HepG2 (cell line): ENCODE data around the gene LLGL2. TPM values are rescaled to one million over a fixed set of nuclear protein-coding genes. Genes with fewer than 3 reads are reported as not detected.

Experiments used
- CBFB ChIP-seq: sonication (generic); formaldehyde crosslinking; IDR thresholded peaks from 2 replicates; pipeline ENCODE4 v1.4.0; 2020; ENCODE audit warnings: missing genetic modification reagents
- GTF3A ChIP-seq: sonication (generic); formaldehyde crosslinking; conservative IDR thresholded peaks from 2 replicates; pipeline ENCODE4 v1.4.0; 2020; ENCODE audit warnings: mild to moderate bottlenecking, missing genetic modification reagents
- HOXA9 ChIP-seq: sonication (generic); formaldehyde crosslinking; IDR thresholded peaks from 2 replicates; pipeline ENCODE4 v1.8.1; 2022; ENCODE audit warnings: missing genetic modification reagents, mild to moderate bottlenecking, moderate library complexity, borderline replicate concordance
- MAX ChIP-seq: IDR thresholded peaks from 2 replicates; pipeline ENCODE4 v1.6.1; 2012; ENCODE audit warnings: inconsistent platforms
- MEF2D ChIP-seq: sonication (generic); formaldehyde crosslinking; IDR thresholded peaks from 2 replicates; pipeline ENCODE4 v1.5.1; 2020; ENCODE audit warnings: mild to moderate bottlenecking, missing genetic modification reagents
- SAP130 ChIP-seq: IDR thresholded peaks from 2 replicates; pipeline ENCODE4 v1.6.1; 2016; ENCODE audit warnings: low read depth
- SATB2 ChIP-seq: sonication (generic); formaldehyde crosslinking; IDR thresholded peaks from 2 replicates; pipeline ENCODE4 v1.5.0; 2020; ENCODE audit warnings: missing genetic modification reagents
- SIN3B ChIP-seq: fragments of 150-350 bp; IDR thresholded peaks from 2 replicates; pipeline ENCODE4 v1.6.1; 2014; ENCODE audit warnings: low read length
- SKIL ChIP-seq: sonication (generic); formaldehyde crosslinking; IDR thresholded peaks from 2 replicates; pipeline ENCODE4 v1.8.0; 2022; ENCODE audit warnings: missing genetic modification reagents, mild to moderate bottlenecking, moderate library complexity, borderline replicate concordance
- SMAD9 ChIP-seq: sonication (generic); formaldehyde crosslinking; IDR thresholded peaks from 2 replicates; pipeline ENCODE4 v1.5.1; 2020; ENCODE audit warnings: mild to moderate bottlenecking, missing genetic modification reagents
- U2AF1 ChIP-seq: fragments of 200-400 bp; formaldehyde crosslinking; optimal IDR thresholded peaks from 2 replicates; pipeline ENCODE3; 2017; ENCODE audit warnings: mild to moderate bottlenecking, low read depth, low read length
- XBP1 ChIP-seq: sonication (generic); formaldehyde crosslinking; IDR thresholded peaks from 2 replicates; pipeline ENCODE4 v1.5.0; 2020; ENCODE audit warnings: missing genetic modification reagents
- ZFX ChIP-seq: sonication (generic); formaldehyde crosslinking; IDR thresholded peaks from 2 replicates; pipeline ENCODE4 v1.4.0; 2020; ENCODE audit warnings: mild to moderate bottlenecking, low read depth, missing genetic modification reagents, moderate library complexity
- ZNF382 ChIP-seq: sonication (generic); formaldehyde crosslinking; IDR thresholded peaks from 2 replicates; pipeline ENCODE4 v1.5.0; 2020; ENCODE audit warnings: missing genetic modification reagents, mild to moderate bottlenecking, borderline replicate concordance
- ZNF691 ChIP-seq: sonication (generic); formaldehyde crosslinking; IDR thresholded peaks from 2 replicates; pipeline ENCODE4 v1.4.0; 2020; ENCODE audit warnings: missing genetic modification reagents, low read depth, mild to moderate bottlenecking, borderline replicate concordance
- ZNF775 ChIP-seq: sonication (generic); formaldehyde crosslinking; IDR thresholded peaks from 2 replicates; pipeline ENCODE4 v1.4.0; 2020; ENCODE audit warnings: missing genetic modification reagents, mild to moderate bottlenecking, moderate library complexity, borderline replicate concordance
- ZNF788 ChIP-seq: sonication (generic); formaldehyde crosslinking; IDR thresholded peaks from 2 replicates; pipeline ENCODE4 v1.5.0; 2020; ENCODE audit warnings: mild to moderate bottlenecking, missing genetic modification reagents, borderline replicate concordance
- ZSCAN31 ChIP-seq: sonication (generic); formaldehyde crosslinking; IDR thresholded peaks from 2 replicates; pipeline ENCODE4 v1.5.0; 2020; ENCODE audit warnings: low read depth, mild to moderate bottlenecking, missing genetic modification reagents
- polyA plus RNA-seq, 8 experiments: library from polyadenylated mRNA; depleted of rRNA in 3 of 8; stranded (reverse) in 7 of 8; unstranded in 1 of 8; fragments of >200 nt; fragmentation: Illumina TruSeq in 4 of 8; extraction: Trizol in 4 of 8; gene quantifications; 2 replicates each; pipeline versions ENCODE4 v1.2.1 to v1.2.3, GENCODE V29; 2011 to 2016; ENCODE audit warnings: low read depth in 4 of 8, missing spikeins in 1 of 8, mixed read lengths in 1 of 8; ENCODE audit not compliant: insufficient read depth in 1 of 8
- total RNA-seq, 5 experiments: library from RNA; depleted of rRNA; stranded (reverse); fragments of >200 nt; fragmentation: Illumina TruSeq; extraction: Trizol; gene quantifications; 2 replicates each; pipeline ENCODE4 v1.2.3, GENCODE V29; 2016; ENCODE audit warnings: low read depth in 1 of 5
- TF ChIP-seq, protein P1 (sequence below): IDR thresholded peaks from 2 replicates; pipeline ENCODE4 v1.6.1; 2016; ENCODE audit warnings: control low read depth
- TF ChIP-seq, protein P2 (sequence below): sonication (generic); formaldehyde crosslinking; IDR thresholded peaks from 2 replicates; pipeline ENCODE4; 2020; ENCODE audit warnings: missing genetic modification reagents, mild to moderate bottlenecking, borderline replicate concordance

The LLGL2 gene
- total and polyA plus RNA-seq, 2 of the 13 experiments (the other 11 are each of a cell fraction or from before 2014, with no cell fraction given) = 83.0 to 86.7 TPM

GRCh38 chr17:75515496-75516254, 9.8 kb upstream of the LLGL2 start, which contains the start of gene CASKIN2 (continued):
- TF ChIP-seq HOXA9 (0 out of 2 replicates have a peak, but pooled peaks have one; percentile 69), U2AF1 (peak; percentile 92), MAX (peak; percentile 83; the same call in 1 of the 2 replicates), ZNF788 (CRISPR knock-in tag) (peak; percentile 90), MEF2D (CRISPR knock-in tag) (peak; percentile 95), SIN3B (no peak; the same call in 1 of the 2 replicates), ZSCAN31 (CRISPR knock-in tag) (peak; percentile 93), XBP1 (CRISPR knock-in tag) (peak; percentile 30; the same call in 1 of the 2 replicates), CBFB (CRISPR knock-in tag) (peak; percentile 85; the same call in 1 of the 2 replicates), SKIL (peak; percentile 54), SATB2 (CRISPR knock-in tag) (peak; percentile 57; the same call in 1 of the 2 replicates), ZNF382 (CRISPR knock-in tag) (no peak), ZFX (peak; percentile 85), GTF3A (peak; percentile 91; the same call in 1 of the 2 replicates), SAP130 (CRISPR knock-in tag) (peak; percentile 91), SMAD9 (CRISPR knock-in tag) (peak; percentile 97), ZNF691 (CRISPR knock-in tag) (peak; percentile 94; the same call in 1 of the 2 replicates), ZNF775 (peak; percentile 80; the same call in 1 of the 2 replicates)
- TF ChIP-seq, protein P1, sequence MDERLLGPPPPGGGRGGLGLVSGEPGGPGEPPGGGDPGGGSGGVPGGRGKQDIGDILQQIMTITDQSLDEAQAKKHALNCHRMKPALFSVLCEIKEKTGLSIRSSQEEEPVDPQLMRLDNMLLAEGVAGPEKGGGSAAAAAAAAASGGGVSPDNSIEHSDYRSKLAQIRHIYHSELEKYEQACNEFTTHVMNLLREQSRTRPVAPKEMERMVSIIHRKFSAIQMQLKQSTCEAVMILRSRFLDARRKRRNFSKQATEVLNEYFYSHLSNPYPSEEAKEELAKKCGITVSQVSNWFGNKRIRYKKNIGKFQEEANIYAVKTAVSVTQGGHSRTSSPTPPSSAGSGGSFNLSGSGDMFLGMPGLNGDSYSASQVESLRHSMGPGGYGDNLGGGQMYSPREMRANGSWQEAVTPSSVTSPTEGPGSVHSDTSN (CRISPR knock-in tag) = peak; percentile 92
- TF ChIP-seq, protein P2, sequence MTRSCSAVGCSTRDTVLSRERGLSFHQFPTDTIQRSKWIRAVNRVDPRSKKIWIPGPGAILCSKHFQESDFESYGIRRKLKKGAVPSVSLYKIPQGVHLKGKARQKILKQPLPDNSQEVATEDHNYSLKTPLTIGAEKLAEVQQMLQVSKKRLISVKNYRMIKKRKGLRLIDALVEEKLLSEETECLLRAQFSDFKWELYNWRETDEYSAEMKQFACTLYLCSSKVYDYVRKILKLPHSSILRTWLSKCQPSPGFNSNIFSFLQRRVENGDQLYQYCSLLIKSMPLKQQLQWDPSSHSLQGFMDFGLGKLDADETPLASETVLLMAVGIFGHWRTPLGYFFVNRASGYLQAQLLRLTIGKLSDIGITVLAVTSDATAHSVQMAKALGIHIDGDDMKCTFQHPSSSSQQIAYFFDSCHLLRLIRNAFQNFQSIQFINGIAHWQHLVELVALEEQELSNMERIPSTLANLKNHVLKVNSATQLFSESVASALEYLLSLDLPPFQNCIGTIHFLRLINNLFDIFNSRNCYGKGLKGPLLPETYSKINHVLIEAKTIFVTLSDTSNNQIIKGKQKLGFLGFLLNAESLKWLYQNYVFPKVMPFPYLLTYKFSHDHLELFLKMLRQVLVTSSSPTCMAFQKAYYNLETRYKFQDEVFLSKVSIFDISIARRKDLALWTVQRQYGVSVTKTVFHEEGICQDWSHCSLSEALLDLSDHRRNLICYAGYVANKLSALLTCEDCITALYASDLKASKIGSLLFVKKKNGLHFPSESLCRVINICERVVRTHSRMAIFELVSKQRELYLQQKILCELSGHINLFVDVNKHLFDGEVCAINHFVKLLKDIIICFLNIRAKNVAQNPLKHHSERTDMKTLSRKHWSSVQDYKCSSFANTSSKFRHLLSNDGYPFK = peak; percentile 90
